Keratinocyte (primary cell): Measurements from ENCODE around the gene AP3S1.

Experiments
- EZH2 ChIP-seq: IDR thresholded peaks from one replicate; pipeline ENCODE4 v1.6.1; 2012; ENCODE audit warnings: inconsistent platforms, mild to moderate bottlenecking, low read length, moderate library complexity
- TF ChIP-seq, protein P1 (sequence below), 3 experiments: IDR thresholded peaks in 1 of 3; conservative IDR thresholded peaks in 1 of 3; optimal IDR thresholded peaks in 1 of 3; 2 replicates in 2 of 3; 3 replicates in 1 of 3; pipeline versions ENCODE3 to v1.5.1; 2011; ENCODE audit warnings: low read length in 3 of 3, mild to moderate bottlenecking in 3 of 3, moderate library complexity in 2 of 3, control low read depth in 1 of 3, inconsistent platforms in 1 of 3; ENCODE audit not compliant: insufficient read depth in 2 of 3; ENCODE audit errors: extremely low read depth in 1 of 3

DNA sequence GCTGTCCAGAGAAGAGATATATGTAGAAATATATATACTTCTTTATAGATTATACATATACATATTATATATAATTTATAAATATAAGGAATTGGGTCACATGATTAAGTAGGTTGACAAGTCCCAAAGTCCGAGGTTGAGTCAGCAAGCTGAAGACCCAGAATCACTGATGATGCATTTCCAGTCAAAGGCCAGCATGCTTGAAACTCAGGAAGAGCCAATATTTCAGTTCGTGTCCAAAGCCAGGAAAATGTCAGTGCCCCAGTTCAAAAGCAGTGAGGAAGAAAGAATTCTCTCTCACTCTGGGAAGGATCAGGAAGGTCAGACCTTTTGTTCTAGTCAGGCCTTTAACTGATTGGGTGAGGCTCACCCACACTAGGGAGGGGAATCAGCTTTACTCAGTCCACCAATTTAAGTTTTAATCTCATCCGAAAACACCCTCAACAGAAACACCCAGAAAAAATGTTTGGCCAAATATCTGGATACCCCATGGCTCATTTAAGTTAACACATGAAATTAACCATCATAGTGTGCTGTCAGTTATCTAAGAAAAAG, 78.5 kb downstream of the AP3S1 start:
- TF ChIP-seq, protein P1, sequence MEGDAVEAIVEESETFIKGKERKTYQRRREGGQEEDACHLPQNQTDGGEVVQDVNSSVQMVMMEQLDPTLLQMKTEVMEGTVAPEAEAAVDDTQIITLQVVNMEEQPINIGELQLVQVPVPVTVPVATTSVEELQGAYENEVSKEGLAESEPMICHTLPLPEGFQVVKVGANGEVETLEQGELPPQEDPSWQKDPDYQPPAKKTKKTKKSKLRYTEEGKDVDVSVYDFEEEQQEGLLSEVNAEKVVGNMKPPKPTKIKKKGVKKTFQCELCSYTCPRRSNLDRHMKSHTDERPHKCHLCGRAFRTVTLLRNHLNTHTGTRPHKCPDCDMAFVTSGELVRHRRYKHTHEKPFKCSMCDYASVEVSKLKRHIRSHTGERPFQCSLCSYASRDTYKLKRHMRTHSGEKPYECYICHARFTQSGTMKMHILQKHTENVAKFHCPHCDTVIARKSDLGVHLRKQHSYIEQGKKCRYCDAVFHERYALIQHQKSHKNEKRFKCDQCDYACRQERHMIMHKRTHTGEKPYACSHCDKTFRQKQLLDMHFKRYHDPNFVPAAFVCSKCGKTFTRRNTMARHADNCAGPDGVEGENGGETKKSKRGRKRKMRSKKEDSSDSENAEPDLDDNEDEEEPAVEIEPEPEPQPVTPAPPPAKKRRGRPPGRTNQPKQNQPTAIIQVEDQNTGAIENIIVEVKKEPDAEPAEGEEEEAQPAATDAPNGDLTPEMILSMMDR (optimal IDR thresholded peaks at IDR 0.05 in 1 of 3, IDR thresholded peaks at IDR 0.05 in 1 of 3, conservative IDR thresholded peaks at IDR 0.05 in 1 of 3; ENCODE audit: extremely low read depth in 1 of 3, insufficient read depth in 2 of 3, low read length in 3 of 3) = no peak
- no peak for TF ChIP-seq EZH2
